Right lobe of liver (tissue), 6 donors: ENCODE measurements around the gene RBM26. TPM values are rescaled to one million over a fixed set of nuclear protein-coding genes. Genes with fewer than 3 reads are reported as not detected.
"Not testable (repeated sequence)": the region's sequence is repeated elsewhere in the genome, so short reads cannot be mapped to it uniquely, and the experiment has no call there.

Source experiments
- ATAC-seq, 4 donors: fragments of 200-7000 bp; cut with Tn5 transposase; one replicate each; pipeline ENCODE4 v1.9.1; 2020; ENCODE audit warnings: mild to moderate bottlenecking in 4 of 4, moderate library complexity in 4 of 4
- DNase-seq, 3 donors: peaks; one replicate each; pipeline ENCODE4 v3.0.0-alpha.2; 2020
- H3K27ac ChIP-seq, 3 donors: fragments of 200-600 bp; one replicate each; pipeline ENCODE4 v1.8.0; 2022
- H3K27me3 ChIP-seq, 2 donors: fragments of 200-600 bp; one replicate each; pipeline ENCODE4 v1.8.0; 2022
- H3K36me3 ChIP-seq, 4 donors: fragments of 200-600 bp; sonication (generic) in 1 of 4; one replicate each; pipeline versions ENCODE4 v1.5.1 to v1.8.0; 2017 to 2022; ENCODE audit warnings: control low read depth in 1 of 4
- H3K4me1 ChIP-seq, 4 donors: fragments of 200-600 bp; sonication (generic) in 1 of 4; one replicate each; pipeline versions ENCODE4 v1.5.1 to v1.8.0; 2017 to 2022; ENCODE audit warnings: control low read depth in 1 of 4
- H3K4me3 ChIP-seq, 3 donors: fragments of 200-600 bp; one replicate each; pipeline ENCODE4 v1.8.0; 2022
- H3K9me3 ChIP-seq, 4 donors: fragments of 200-600 bp; sonication (generic) in 1 of 4; one replicate each; pipeline versions ENCODE4 v1.5.1 to v1.8.0; 2017 to 2022; ENCODE audit warnings: control low read depth in 1 of 4
- CTCF ChIP-seq, 4 donors: fragments of 200-600 bp in 3 of 4; fragments of 450-650 bp in 1 of 4; IDR thresholded peaks; one replicate each; pipeline versions ENCODE4 v1.5.1 to v1.8.0; 2016 to 2022; ENCODE audit warnings: antibody characterized with exemption in 4 of 4, mild to moderate bottlenecking in 2 of 4
- POLR2A ChIP-seq: fragments of 450-650 bp; IDR thresholded peaks from one replicate; pipeline ENCODE4 v1.6.1; 2017; ENCODE audit warnings: antibody characterized with exemption, mild to moderate bottlenecking
- WGBS: methylation state at CpG from one replicate; pipeline ENCODE4 v1.1.6; 2018; ENCODE audit warnings: low coverage, low lambda C conversion rate; ENCODE audit not compliant: insufficient coverage; ENCODE audit errors: missing lambda C conversion rate; 5-methylcytosine and 5-hydroxymethylcytosine counted together
- intact Hi-C, 2 donors: fragments of 100-400 bp; cut with DNase I; formaldehyde crosslinking; loops; one replicate each; pipeline versions ENCODE4 v1.11.2 to v1.14.1; 2022
- total RNA-seq, 6 experiments: library from RNA; depleted of rRNA in 2 of 6; stranded (reverse); fragments of >200 nt in 2 of 6; fragmentation: NEBNext Ultra II Directional in 3 of 6; extraction: Animal tissue kit (Norgen Biotek cat#: 25700) in 3 of 6; gene quantifications; one replicate each; pipeline versions ENCODE4 v1.1.0 to v1.2.4, GENCODE V29; 2016 to 2023
- donor health status: DM: no; HTN: yes; CAD: no.
- donor health status: DM: no; HTN: no; CAD: no.
- donor health status: DM: no; HTN: no; CAD: no.
- donor health status: DM: no; HTN: yes; CAD: no.
- donor health status: DM: no; HTN: yes; CAD: no.

Gene RBM26
- total RNA-seq, 6 experiments from 2014 or later = 12.9 to 16.7 (median 15.1) TPM

- 92% methylated on average over 3 of the region's 3 CpGs for WGBS
- intact Hi-C loops = no loop called here
- Histone ChIP-seq H3K27ac (no peak overlapping the region), H3K27me3 (no peaks in the 10 kb centered on the region), H3K9me3 (no peaks in the 10 kb centered on the region), H3K4me3 (no peak overlapping the region), H3K4me1 (peaks cover 0 to 13% (median 4%) of the 10 kb centered on the region in 4 donors), H3K36me3 (no peaks in the 10 kb centered on the region)
- TF ChIP-seq POLR2A (no peak), CTCF (IDR thresholded peaks at IDR 0.05) (no peak)
- DNase-seq (no peak), ATAC-seq (no peak)
These were observed 120.9 kb downstream of the RBM26 start for GRCh38 chr13:79285159-79285558.

GRCh38 chr13:79283742-79284141 is 122.3 kb downstream of the RBM26 start:
- intact Hi-C loops = no loop called here
- peaks cover 0 to 13% (median 4%) of the 10 kb centered on the region in 4 donors for H3K4me1 ChIP-seq
- no peak overlapping the region for H3K4me3 ChIP-seq
- 95% methylated on average over 2 of the region's 2 CpGs for WGBS
- no peak for TF ChIP-seq POLR2A
- no peak for TF ChIP-seq CTCF (IDR thresholded peaks at IDR 0.05)
- DNase-seq (no peak), ATAC-seq (no peak)
- no peaks in the 10 kb centered on the region for H3K36me3 ChIP-seq
- H3K27me3 ChIP-seq = no peaks in the 10 kb centered on the region
- peak overlapping the region in 2 of 3 donors; percentile 63 to 82 for H3K27ac ChIP-seq
- no peaks in the 10 kb centered on the region for H3K9me3 ChIP-seq

- TF ChIP-seq POLR2A (no peak), CTCF (IDR thresholded peaks at IDR 0.05) (no peak)
- WGBS = 0% methylated on average over 3 of the region's 3 CpGs
- Histone ChIP-seq H3K27me3 (no peaks in the 10 kb centered on the region), H3K36me3 (no peaks in the 10 kb centered on the region), H3K9me3 (no peaks in the 10 kb centered on the region), H3K4me1 (peaks cover 0 to 13% (median 4%) of the 10 kb centered on the region in 4 donors), H3K27ac (peak overlapping the region; percentile 25 to 82 (median 63)), H3K4me3 (no peak overlapping the region)
- peak in 2 of 3 donors; percentile 18 to 69 for DNase-seq
- intact Hi-C loops = no loop called here
- ATAC-seq = peak; percentile 96 to 98 (median 98)
These were observed 123.1 kb downstream of the RBM26 start for GRCh38 chr13:79282976-79283375.

- Histone ChIP-seq H3K27ac (peak overlapping the region; percentile 25 to 82 (median 63)), H3K4me1 (peaks cover 0 to 13% (median 4%) of the 10 kb centered on the region in 4 donors), H3K27me3 (no peaks in the 10 kb centered on the region), H3K4me3 (no peak overlapping the region), H3K36me3 (no peaks in the 10 kb centered on the region), H3K9me3 (no peaks in the 10 kb centered on the region)
- peak; percentile 75 to 84 (median 80) for ATAC-seq
- no peak for TF ChIP-seq CTCF (IDR thresholded peaks at IDR 0.05)
- TF ChIP-seq POLR2A = no peak
- no peak for DNase-seq
- WGBS = 21% methylated on average over 4 of the region's 4 CpGs
- intact Hi-C loops = no loop called here
These were observed 123.5 kb downstream of the RBM26 start for GRCh38 chr13:79282508-79282907.

GRCh38 chr13:79281339-79281747 is 124.7 kb downstream of the RBM26 start:
- no peaks in the 10 kb centered on the region for H3K36me3 ChIP-seq
- H3K27ac ChIP-seq = no peak overlapping the region
- H3K9me3 ChIP-seq = no peaks in the 10 kb centered on the region
- H3K4me1 ChIP-seq = peaks cover 0 to 13% (median 4%) of the 10 kb centered on the region in 4 donors
- H3K27me3 ChIP-seq = no peaks in the 10 kb centered on the region
- DNase-seq (no peak), ATAC-seq (no peak)
- WGBS = 64% methylated on average over 3 of the region's 3 CpGs
- TF ChIP-seq CTCF (IDR thresholded peaks at IDR 0.05) (no peak), POLR2A (no peak)
- intact Hi-C loops = no loop called here
- no peak overlapping the region for H3K4me3 ChIP-seq

- WGBS = 91% methylated on average over 12 of the region's 12 CpGs
- DNase-seq, ATAC-seq, H3K4me3 ChIP-seq, H3K27me3 ChIP-seq, H3K36me3 ChIP-seq, H3K27ac ChIP-seq, intact Hi-C loops, H3K9me3 ChIP-seq: not testable (repeated sequence)
- H3K4me1 ChIP-seq = peaks cover 0 to 13% (median 4%) of the 10 kb centered on the region in 4 donors
These were observed 126.3 kb downstream of the RBM26 start for GRCh38 chr13:79279735-79280134.
